Gastrocnemius medialis (tissue), 4 donors: ENCODE data around the gene ROBO3. TPM values are rescaled to one million over a fixed set of nuclear protein-coding genes. Genes with fewer than 3 reads are reported as not detected.

Experiments
- ATAC-seq, 2 donors: fragments of 150-250 bp; one replicate each; pipeline ENCODE4 v1.9.1; 2016
- DNase-seq, 2 donors: peaks; one replicate each; pipeline ENCODE4 v3.0.0-alpha.2; 2019
- H3K27ac ChIP-seq, 4 donors: fragments of 200-600 bp; sonication (generic); 1 replicate in 1 of 4; 2 replicates in 3 of 4; pipeline ENCODE4 v1.5.1; 2016 to 2018; ENCODE audit warnings: mild to moderate bottlenecking in 2 of 4, moderate library complexity in 1 of 4
- H3K27me3 ChIP-seq, 3 donors: fragments of 200-600 bp; sonication (generic) in 2 of 3; 1 replicate in 1 of 3; 2 replicates in 2 of 3; pipeline versions ENCODE4 v1.5.1 to v1.6.0; 2016 to 2019; ENCODE audit warnings: mild to moderate bottlenecking in 1 of 3, moderate library complexity in 1 of 3
- H3K36me3 ChIP-seq, 2 donors: fragments of 200-600 bp; sonication (generic) in 1 of 2; one replicate each; pipeline ENCODE4 v1.5.1; 2017 to 2018
- H3K4me1 ChIP-seq, 2 donors: fragments of 200-600 bp; sonication (generic) in 1 of 2; one replicate each; pipeline ENCODE4 v1.5.1; 2016 to 2017; ENCODE audit warnings: mild to moderate bottlenecking in 2 of 2
- H3K4me3 ChIP-seq, 4 donors: fragments of 200-600 bp; sonication (generic) in 3 of 4; 1 replicate in 1 of 4; 2 replicates in 3 of 4; pipeline ENCODE4 v1.5.1; 2016 to 2019; ENCODE audit warnings: mild to moderate bottlenecking in 2 of 4
- H3K9me3 ChIP-seq, 3 donors: fragments of 200-600 bp; sonication (generic) in 2 of 3; 1 replicate in 1 of 3; 2 replicates in 2 of 3; pipeline ENCODE4 v1.5.1; 2016 to 2019
- CTCF ChIP-seq, 5 experiments: fragments of 450-650 bp in 3 of 5; fragments of 200-600 bp in 2 of 5; sonication (generic) in 2 of 5; IDR thresholded peaks in 4 of 5; conservative IDR thresholded peaks in 1 of 5; 1 replicate in 4 of 5; 2 replicates in 1 of 5; pipeline ENCODE4 v1.5.1; 2016 to 2019; ENCODE audit warnings: antibody characterized with exemption in 5 of 5, mild to moderate bottlenecking in 3 of 5, moderate library complexity in 3 of 5
- POLR2A ChIP-seq, 2 donors: fragments of 450-650 bp; IDR thresholded peaks; one replicate each; pipeline ENCODE4 v1.6.1; 2017; ENCODE audit warnings: antibody characterized with exemption in 2 of 2, mild to moderate bottlenecking in 2 of 2, moderate library complexity in 2 of 2
- in situ Hi-C, 4 donors: fragments of 200-750 bp; cut with MboI; loops; one replicate each; pipeline versions ENCODE4 v1.15.0 to v1.8.0; 2017; ENCODE audit warnings: low sequenced_read_pairs in 4 of 4
- intact Hi-C: fragments of 100-400 bp; cut with DNase I; formaldehyde crosslinking; loops from one replicate; pipeline ENCODE4 v1.15.1; 2023; ENCODE audit warnings: low total_unique reads
- total RNA-seq, 4 donors: library from RNA; depleted of rRNA; stranded (reverse); fragments of >200 nt; gene quantifications; one replicate each; pipeline versions ENCODE4 v1.1.0 to v1.2.3, GENCODE V29; 2016

Gene ROBO3
- total RNA-seq, 4 donors from 2014 or later = 0.35 to 3.7 (median 1.3) TPM

- no peak overlapping the region for H3K27ac ChIP-seq
- ATAC-seq = no peak
- DNase-seq = no peak
Observed at GRCh38 chr11:124884869-124885479, 19.7 kb downstream of the ROBO3 start.

GRCh38 chr11:124886476-124886875 lies 21.2 kb downstream of the ROBO3 start:
- in situ Hi-C loops = no loop called here
- TF ChIP-seq CTCF (IDR thresholded peaks at IDR 0.05 in 4 of 5, conservative IDR thresholded peaks at IDR 0.05 in 1 of 5) (no peak), POLR2A (IDR thresholded peaks at IDR 0.05) (no peak)
- DNase-seq (no peak), ATAC-seq (no peak)
- Histone ChIP-seq H3K4me1 (peaks cover 27 to 28% of the 10 kb centered on the region in 2 donors), H3K27ac (no peak overlapping the region), H3K36me3 (no peaks in the 10 kb centered on the region), H3K27me3 (no peaks in the 10 kb centered on the region), H3K4me3 (no peak overlapping the region), H3K9me3 (no peaks in the 10 kb centered on the region)
- intact Hi-C loops = no loop called here

More at GRCh38 chr11:124884869-124885479, 19.7 kb downstream of the ROBO3 start:
- peaks cover 16% of the 10 kb centered on the region in 2 donors for H3K4me1 ChIP-seq
- no peaks in the 10 kb centered on the region for H3K9me3 ChIP-seq
- H3K36me3 ChIP-seq = no peaks in the 10 kb centered on the region
- in situ Hi-C loops = no loop called here
- no peak for TF ChIP-seq CTCF (IDR thresholded peaks at IDR 0.05 in 4 of 5, conservative IDR thresholded peaks at IDR 0.05 in 1 of 5)
- intact Hi-C loops = no loop called here
- H3K4me3 ChIP-seq = no peak overlapping the region
- no peaks in the 10 kb centered on the region for H3K27me3 ChIP-seq

- intact Hi-C loops = no loop called here
Observed at GRCh38 chr11:124886978-124887666, 21.9 kb downstream of the ROBO3 start.

GRCh38 chr11:124887667-124888013 lies 22.4 kb downstream of the ROBO3 start:
- ATAC-seq = no peak
- in situ Hi-C loops = no loop called here
- no peaks in the 10 kb centered on the region for H3K27me3 ChIP-seq
- no peak overlapping the region for H3K4me3 ChIP-seq
- H3K4me1 ChIP-seq = peaks cover 27 to 33% of the 10 kb centered on the region in 2 donors
- H3K9me3 ChIP-seq = no peaks in the 10 kb centered on the region
- no peaks in the 10 kb centered on the region for H3K36me3 ChIP-seq
- peak overlapping the region in 1 of 4 donors; percentile 27 for H3K27ac ChIP-seq
- no peak for DNase-seq
- TF ChIP-seq CTCF (IDR thresholded peaks at IDR 0.05 in 4 of 5, conservative IDR thresholded peaks at IDR 0.05 in 1 of 5) (no peak), POLR2A (IDR thresholded peaks at IDR 0.05) (no peak)
- intact Hi-C loops = no loop called here

More at GRCh38 chr11:124886978-124887666, 21.9 kb downstream of the ROBO3 start:
- in situ Hi-C loops = no loop called here
- Histone ChIP-seq H3K4me1 (peaks cover 27 to 30% of the 10 kb centered on the region in 2 donors), H3K9me3 (no peaks in the 10 kb centered on the region), H3K4me3 (no peak overlapping the region), H3K27me3 (no peaks in the 10 kb centered on the region), H3K27ac (no peak overlapping the region), H3K36me3 (no peaks in the 10 kb centered on the region)
- ATAC-seq (no peak), DNase-seq (no peak)
- TF ChIP-seq CTCF (IDR thresholded peaks at IDR 0.05 in 4 of 5, conservative IDR thresholded peaks at IDR 0.05 in 1 of 5) (no peak), POLR2A (IDR thresholded peaks at IDR 0.05) (no peak)
